GM12878 (cell line): ENCODE data around the gene CARM1.
A peak's percentile ranks its signal among the peaks of the same experiment; 100 is the strongest.

Source experiments
- CREB1 ChIP-seq: IDR thresholded peaks from 2 replicates; pipeline ENCODE4 v1.6.1; 2012; ENCODE audit warnings: low read depth, mild to moderate bottlenecking, inconsistent platforms
- CTCF ChIP-seq, 3 experiments: IDR thresholded peaks in 2 of 3; conservative IDR thresholded peaks in 1 of 3; 2 replicates each; pipeline ENCODE4 v1.5.1; 2011; ENCODE audit warnings: low read depth in 3 of 3, low read length in 3 of 3, mild to moderate bottlenecking in 3 of 3, control low read depth in 2 of 3, moderate library complexity in 2 of 3, inconsistent platforms in 1 of 3, mixed read lengths in 1 of 3; ENCODE audit not compliant: control insufficient read depth in 2 of 3, insufficient read depth in 1 of 3; ENCODE audit errors: extremely low read depth in 1 of 3
- E2F4 ChIP-seq: IDR thresholded peaks from 2 replicates; pipeline ENCODE4 v1.6.1; 2012; ENCODE audit warnings: low read depth, low read length, improper control_type of control experiment
- EP300 ChIP-seq, 2 experiments: fragments of 150-350 bp in 1 of 2; IDR thresholded peaks; 2 replicates each; pipeline ENCODE4 v1.6.1; 2011 to 2012; ENCODE audit warnings: low read depth in 2 of 2, low read length in 2 of 2, borderline replicate concordance in 1 of 2, improper control_type of control experiment in 1 of 2, inconsistent platforms in 1 of 2; ENCODE audit not compliant: control insufficient read depth in 1 of 2
- EZH2 ChIP-seq: IDR thresholded peaks from 2 replicates; pipeline ENCODE4 v1.6.1; 2012; ENCODE audit warnings: low read depth, mild to moderate bottlenecking, control low read depth, inconsistent platforms, low read length, borderline replicate concordance; ENCODE audit not compliant: control insufficient read depth
- HCFC1 ChIP-seq: fragments of 150-350 bp; IDR thresholded peaks from 2 replicates; pipeline ENCODE4 v1.6.1; 2014; ENCODE audit warnings: low read length
- POLR2A ChIP-seq: IDR thresholded peaks from 2 replicates; pipeline ENCODE4 v1.6.1; 2011; ENCODE audit warnings: low read depth, mild to moderate bottlenecking, low read length
- PRDM15 ChIP-seq: fragments of 450-650 bp; formaldehyde crosslinking; IDR thresholded peaks from 2 replicates; pipeline ENCODE4 v1.4.0; 2020; ENCODE audit warnings: mild to moderate bottlenecking, moderate library complexity
- RAD21 ChIP-seq: IDR thresholded peaks from 2 replicates; pipeline ENCODE4 v1.6.1; 2011; ENCODE audit warnings: mild to moderate bottlenecking, low read depth, low read length, moderate library complexity; ENCODE audit not compliant: insufficient read depth
- RB1 ChIP-seq: fragments of 450-650 bp; formaldehyde crosslinking; IDR thresholded peaks from 2 replicates; pipeline ENCODE4 v1.6.1; 2017; ENCODE audit warnings: mild to moderate bottlenecking, borderline replicate concordance
- RCOR1 ChIP-seq: conservative IDR thresholded peaks from 2 replicates; pipeline ENCODE4 v1.6.1; 2012; ENCODE audit warnings: low read depth, low read length, improper control_type of control experiment
- SREBF1 ChIP-seq: IDR thresholded peaks from 2 replicates; pipeline ENCODE4 v1.6.1; 2012; ENCODE audit warnings: mild to moderate bottlenecking, low read length
- ZBTB11 ChIP-seq: fragments of 450-650 bp; formaldehyde crosslinking; IDR thresholded peaks from 2 replicates; pipeline ENCODE4 v1.5.0; 2022; ENCODE audit warnings: mild to moderate bottlenecking, missing genetic modification characterization
- ZNF24 ChIP-seq: fragments of 450-650 bp; IDR thresholded peaks from 2 replicates; pipeline ENCODE4 v1.6.1; 2017; ENCODE audit warnings: antibody characterized with exemption, mild to moderate bottlenecking

- no peak for TF ChIP-seq ZBTB11 (CRISPR knock-in tag)
- TF ChIP-seq EZH2 = no peak
- TF ChIP-seq HCFC1 = no peak
- no peak for TF ChIP-seq CREB1
- TF ChIP-seq POLR2A = peak; percentile 21; the same call in 1 of the 2 replicates
- TF ChIP-seq RAD21 = no peak
- no peak for TF ChIP-seq SREBF1
- TF ChIP-seq ZNF24 = no peak
- no peak for TF ChIP-seq RB1
- TF ChIP-seq PRDM15 (CRISPR knock-in tag) = no peak
- TF ChIP-seq E2F4 = no peak
- no peak for TF ChIP-seq RCOR1
- no peak for TF ChIP-seq EP300 (IDR thresholded peaks at IDR 0.05; ENCODE audit: borderline replicate concordance in 1 of 2, control insufficient read depth in 1 of 2, low read depth in 2 of 2, low read length in 2 of 2)
- TF ChIP-seq CTCF (IDR thresholded peaks at IDR 0.05 in 2 of 3, conservative IDR thresholded peaks at IDR 0.05 in 1 of 3; ENCODE audit: control insufficient read depth in 2 of 3, extremely low read depth in 1 of 3, insufficient read depth in 1 of 3, low read depth in 3 of 3, low read length in 3 of 3) = no peak
These were observed 48.3 kb downstream of the CARM1 start for GRCh38 chr19:10919352-10920287.
